GF-D8 (cell line): ENCODE data around the gene EP400.

Experiments used
- DNase-seq: peaks from one replicate; lab custom pipeline; 2025; lab: John Stamatoyannopoulos, UW

The EP400 gene

GRCh38 chr12:131949431-131950181 lies at the start of gene EP400:
TSS of gene EP400 (plus strand) at chr12:131949942. CDS start at chr12:131960620, 10,678 bp downstream.
- peak; percentile 67 for DNase-seq

- no peak for DNase-seq
Observed at GRCh38 chr12:131900397-131900796, 49.3 kb upstream of the EP400 start.

- no peak for DNase-seq
Observed at GRCh38 chr12:131901431-131902331, 48.1 kb upstream of the EP400 start.

- no peak for DNase-seq
Observed at GRCh38 chr12:131902332-131903241, 47.2 kb upstream of the EP400 start.

GRCh38 chr12:131903270-131904255 lies 46.2 kb upstream of the EP400 start:
- no peak for DNase-seq

GRCh38 chr12:131904346-131904745 lies 45.4 kb upstream of the EP400 start:
- DNase-seq, result no peak

GRCh38 chr12:131905081-131905629 lies 44.6 kb upstream of the EP400 start:
- DNase-seq, result no peak

GRCh38 chr12:131905630-131906091 lies 44.1 kb upstream of the EP400 start:
- DNase-seq, result no peak

- DNase-seq, result no peak
Observed at GRCh38 chr12:131907379-131908091, 42.2 kb upstream of the EP400 start.

GRCh38 chr12:131908092-131909080 lies 41.4 kb upstream of the EP400 start:
- DNase-seq, result no peak

- DNase-seq, result no peak
Observed at GRCh38 chr12:131909081-131909751, 40.5 kb upstream of the EP400 start.

GRCh38 chr12:131909752-131910219 lies 40.0 kb upstream of the EP400 start:
- DNase-seq, result no peak

- no peak for DNase-seq
Observed at GRCh38 chr12:131910302-131911027, 39.3 kb upstream of the EP400 start.

GRCh38 chr12:131911028-131911650 lies 38.6 kb upstream of the EP400 start:
- no peak for DNase-seq

GRCh38 chr12:131911851-131912477 lies 37.8 kb upstream of the EP400 start:
- no peak for DNase-seq
